ENCODE results near the gene ANKS6. TPM values are rescaled to one million over a fixed set of nuclear protein-coding genes. Genes with fewer than 3 reads are reported as not detected.

ANKS6 gene
- total RNA-seq, 2 experiments from 2014 or later = 11.8 to 12.2 TPM

GRCh38 chr9:98774746-98775145 lies 21.6 kb downstream of the ANKS6 start:
- CTCF ChIA-PET = interaction anchor here (0.9 kb wide), 1 partner anchor 455 kb away, joined by 3 read pairs; no protein-coding TSS in a partner anchor
- no peak for ATAC-seq (ENCODE audit: poor library complexity)
- intact Hi-C loops (cut with DNase I, micrococcal nuclease) = loop anchor here (5.0 kb wide), 3 partner anchors 457 to 1062 kb away; no protein-coding TSS in a partner anchor

GRCh38 chr9:98773721-98774120 lies 22.6 kb downstream of the ANKS6 start:
- no peak for ATAC-seq (ENCODE audit: poor library complexity)
- intact Hi-C loops (cut with DNase I, micrococcal nuclease) = no loop called here
- Histone ChIP-seq H3K27me3 (ENCODE audit: control insufficient read depth in 1 of 2, insufficient read depth in 2 of 2, low read length in 2 of 2) (no peaks in the 10 kb centered on the region), H3K4me3 (ENCODE audit: low read length) (no peak overlapping the region), H3K4me1 (ENCODE audit: insufficient read depth, low read length) (no peaks in the 10 kb centered on the region), H3K27ac (ENCODE audit: low read depth in 1 of 2, low read length in 2 of 2) (no peak overlapping the region), H3K9me3 (ENCODE audit: control insufficient read depth in 1 of 2, insufficient read depth in 1 of 2, low read length in 2 of 2) (no peaks in the 10 kb centered on the region), H3K36me3 (ENCODE audit: insufficient read depth, low read length) (peaks cover 29% of the 10 kb centered on the region)
- TF ChIP-seq CTCF (IDR thresholded peaks at IDR 0.05) = no peak
- Mint-ChIP-seq H3K27ac (no peak overlapping the region), H3K4me3 (no peak overlapping the region), H3K27me3 (no peaks in the 10 kb centered on the region), H3K36me3 (ENCODE audit: low read depth) (peaks cover 63% of the 10 kb centered on the region), H3K9me3 (no peaks in the 10 kb centered on the region), H3K4me1 (ENCODE audit: low read depth) (no peaks in the 10 kb centered on the region)
- no peak for DNase-seq
- CTCF ChIA-PET = no interaction called here
- POLR2A ChIA-PET = no interaction called here

More at GRCh38 chr9:98774746-98775145, 21.6 kb downstream of the ANKS6 start:
- H3K36me3 Mint-ChIP-seq (ENCODE audit: low read depth) = peaks cover 53% of the 10 kb centered on the region
- Histone ChIP-seq H3K4me1 (ENCODE audit: insufficient read depth, low read length) (no peaks in the 10 kb centered on the region), H3K27me3 (ENCODE audit: control insufficient read depth in 1 of 2, insufficient read depth in 2 of 2, low read length in 2 of 2) (no peaks in the 10 kb centered on the region), H3K4me3 (ENCODE audit: low read length) (no peak overlapping the region), H3K9me3 (ENCODE audit: control insufficient read depth in 1 of 2, insufficient read depth in 1 of 2, low read length in 2 of 2) (no peaks in the 10 kb centered on the region), H3K36me3 (ENCODE audit: insufficient read depth, low read length) (peaks cover 29% of the 10 kb centered on the region), H3K27ac (ENCODE audit: low read depth in 1 of 2, low read length in 2 of 2) (no peak overlapping the region)
- H3K4me1 Mint-ChIP-seq (ENCODE audit: low read depth) = no peaks in the 10 kb centered on the region
- no peak overlapping the region for H3K4me3 Mint-ChIP-seq
- H3K27me3 Mint-ChIP-seq = no peaks in the 10 kb centered on the region
- POLR2A ChIA-PET = no interaction called here
- peak in 6 of 14 experiments; percentile 10 to 54 (median 30) for DNase-seq
- no peaks in the 10 kb centered on the region for H3K9me3 Mint-ChIP-seq
- H3K27ac Mint-ChIP-seq = no peak overlapping the region
- peak; percentile 35 for TF ChIP-seq CTCF (IDR thresholded peaks at IDR 0.05)

- H3K9me3 ChIP-seq (ENCODE audit: control insufficient read depth in 1 of 2, insufficient read depth in 1 of 2, low read length in 2 of 2) = no peaks in the 10 kb centered on the region
- ATAC-seq (ENCODE audit: poor library complexity) = no peak
- ChIA-PET CTCF (no interaction called here), POLR2A (no interaction called here)
- no peak for DNase-seq
- H3K27me3 ChIP-seq (ENCODE audit: control insufficient read depth in 1 of 2, insufficient read depth in 2 of 2, low read length in 2 of 2) = no peaks in the 10 kb centered on the region
- no peak overlapping the region for H3K27ac ChIP-seq (ENCODE audit: low read depth in 1 of 2, low read length in 2 of 2)
- H3K4me1 ChIP-seq (ENCODE audit: insufficient read depth, low read length) = no peaks in the 10 kb centered on the region
- H3K27ac Mint-ChIP-seq = no peak overlapping the region
- H3K36me3 ChIP-seq (ENCODE audit: insufficient read depth, low read length) = peaks cover 35% of the 10 kb centered on the region
- H3K9me3 Mint-ChIP-seq = no peaks in the 10 kb centered on the region
- H3K4me1 Mint-ChIP-seq (ENCODE audit: low read depth) = no peaks in the 10 kb centered on the region
- no peak overlapping the region for H3K4me3 Mint-ChIP-seq
- TF ChIP-seq CTCF (IDR thresholded peaks at IDR 0.05) = no peak
- H3K36me3 Mint-ChIP-seq (ENCODE audit: low read depth) = peaks cover 72% of the 10 kb centered on the region
- no peak overlapping the region for H3K4me3 ChIP-seq (ENCODE audit: low read length)
- intact Hi-C loops (cut with DNase I, micrococcal nuclease) = no loop called here
- no peaks in the 10 kb centered on the region for H3K27me3 Mint-ChIP-seq
These were observed 23.8 kb downstream of the ANKS6 start for GRCh38 chr9:98772364-98773155.

Data from CD4-positive, alpha-beta T cell (primary cell).